DMS53 (cell line): ENCODE results near the gene STX7.
"Not testable (repeated sequence)": the region's sequence is repeated elsewhere in the genome, so short reads cannot be mapped to it uniquely, and the experiment has no call there.

Experiments used
- DNase-seq: peaks from one replicate; lab custom pipeline; 2025; lab: John Stamatoyannopoulos, UW

Gene STX7, protein sequence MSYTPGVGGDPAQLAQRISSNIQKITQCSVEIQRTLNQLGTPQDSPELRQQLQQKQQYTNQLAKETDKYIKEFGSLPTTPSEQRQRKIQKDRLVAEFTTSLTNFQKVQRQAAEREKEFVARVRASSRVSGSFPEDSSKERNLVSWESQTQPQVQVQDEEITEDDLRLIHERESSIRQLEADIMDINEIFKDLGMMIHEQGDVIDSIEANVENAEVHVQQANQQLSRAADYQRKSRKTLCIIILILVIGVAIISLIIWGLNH

DNA sequence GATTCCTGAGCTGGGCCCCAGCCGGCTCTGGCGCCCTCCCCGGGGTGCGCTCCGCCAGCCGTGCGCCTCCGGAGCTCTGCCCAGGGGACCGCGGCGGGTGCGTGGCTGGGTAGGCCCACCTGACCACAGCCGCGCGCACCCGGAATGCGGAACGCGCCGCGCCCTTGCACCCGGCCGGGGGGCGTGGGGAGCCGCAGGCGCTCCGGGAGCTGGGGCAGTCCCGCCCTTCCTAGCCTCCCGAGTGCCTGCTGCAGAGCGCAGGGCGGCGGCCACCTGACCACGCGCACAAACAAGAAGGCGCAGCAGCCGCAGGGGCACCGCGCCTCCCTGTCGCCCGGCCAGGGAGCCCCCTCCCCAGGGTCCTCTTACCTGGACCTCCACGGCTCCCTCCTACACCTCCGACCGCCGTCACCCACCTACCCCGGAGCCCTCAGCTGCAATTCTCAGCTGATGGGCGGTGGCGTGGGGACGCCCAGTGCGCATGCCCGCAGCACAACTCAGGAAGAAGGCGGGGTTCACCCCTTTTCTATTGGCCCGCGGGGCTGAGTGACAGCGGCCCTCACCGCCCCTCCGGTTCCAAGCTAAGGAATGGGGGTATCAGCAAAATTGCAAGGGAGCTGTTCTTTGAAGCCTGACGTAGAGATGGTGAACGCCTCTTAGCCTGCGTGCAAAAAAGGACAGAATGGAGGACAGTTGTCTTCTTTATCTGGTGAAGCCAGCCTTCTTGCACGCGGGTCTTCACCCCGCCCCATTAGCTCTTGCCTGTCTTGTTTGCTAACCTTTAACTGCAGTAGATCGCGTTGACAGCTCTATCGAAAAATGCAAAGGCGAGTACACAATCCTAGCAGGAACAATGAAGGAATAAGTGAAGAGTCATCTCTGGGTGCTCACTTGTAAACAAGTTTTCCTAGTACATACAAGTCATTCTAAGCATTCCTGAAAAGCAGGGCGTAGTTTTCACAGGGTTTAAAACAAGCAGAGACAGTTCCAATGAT, at the start of gene STX7:
Gene STX7 (minus strand): TSS at position 479 of the 995 bp plus-strand sequence. CDS start 9,586 bp downstream, outside the sequence.
- peak; percentile 87 for DNase-seq

DNA sequence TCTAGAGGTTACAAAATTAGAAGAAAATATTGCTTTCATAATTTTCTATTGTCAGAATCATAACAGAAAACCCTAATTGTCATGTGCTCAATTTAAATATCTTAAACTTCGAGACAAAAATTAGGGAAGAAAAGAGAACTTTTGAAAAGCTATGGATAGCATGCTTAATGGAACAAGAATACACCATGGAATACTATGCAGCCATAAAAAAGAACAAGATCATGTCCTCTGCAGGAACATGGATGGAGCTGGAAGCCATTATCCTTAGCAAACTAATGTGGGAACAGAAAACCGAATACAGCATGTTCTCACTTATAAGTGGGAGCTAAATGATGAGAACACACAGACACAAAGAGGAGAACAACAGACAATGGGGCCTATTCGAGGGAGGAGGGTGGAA, 47.2 kb upstream of the STX7 start:
- DNase-seq = not testable (repeated sequence)

DNA sequence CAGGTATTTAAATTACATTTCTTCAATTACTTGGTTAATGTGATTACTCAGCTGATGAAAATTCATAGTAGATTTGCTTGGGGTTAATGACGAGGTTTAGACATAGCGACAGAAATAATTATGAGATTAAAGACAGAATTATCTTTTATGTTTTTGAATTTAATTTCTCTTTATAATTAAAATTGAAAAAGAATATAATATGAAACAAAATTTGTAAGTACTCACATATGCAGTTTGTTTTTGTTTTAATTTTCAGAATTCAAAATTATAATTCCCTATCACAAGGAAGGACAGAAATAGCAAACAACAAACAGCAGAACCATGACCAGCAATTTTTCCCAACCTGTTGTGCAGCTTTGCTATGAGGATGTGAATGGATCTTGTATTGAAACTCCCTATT, 39.5 kb upstream of the STX7 start, which contains the start of gene TAAR8:
Gene TAAR8 (plus strand): TSS at position 301 of the 400 bp plus-strand sequence. CDS start 21 bp downstream, at position 322.
- DNase-seq = no peak

DNA sequence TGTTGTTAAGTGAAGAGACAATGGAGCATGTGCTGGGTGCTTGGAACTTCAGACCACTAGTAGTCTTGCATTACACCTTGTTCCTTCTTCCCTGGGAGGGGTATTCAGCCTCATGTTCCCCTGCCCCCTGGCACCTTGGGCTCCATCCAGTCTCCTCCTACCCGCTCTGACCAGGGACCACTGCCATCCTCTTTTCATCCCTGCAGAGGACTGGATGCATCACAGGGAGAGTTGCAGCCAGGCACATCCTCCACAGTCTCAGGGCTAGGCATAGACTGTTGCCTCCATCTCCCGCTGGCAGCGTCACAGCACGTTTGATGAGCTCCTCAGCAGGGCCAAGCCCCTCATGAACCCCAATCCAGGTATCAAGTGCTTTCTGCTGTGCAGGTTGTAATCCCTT, 38.3 kb upstream of the STX7 start:
- DNase-seq = no peak

DNA sequence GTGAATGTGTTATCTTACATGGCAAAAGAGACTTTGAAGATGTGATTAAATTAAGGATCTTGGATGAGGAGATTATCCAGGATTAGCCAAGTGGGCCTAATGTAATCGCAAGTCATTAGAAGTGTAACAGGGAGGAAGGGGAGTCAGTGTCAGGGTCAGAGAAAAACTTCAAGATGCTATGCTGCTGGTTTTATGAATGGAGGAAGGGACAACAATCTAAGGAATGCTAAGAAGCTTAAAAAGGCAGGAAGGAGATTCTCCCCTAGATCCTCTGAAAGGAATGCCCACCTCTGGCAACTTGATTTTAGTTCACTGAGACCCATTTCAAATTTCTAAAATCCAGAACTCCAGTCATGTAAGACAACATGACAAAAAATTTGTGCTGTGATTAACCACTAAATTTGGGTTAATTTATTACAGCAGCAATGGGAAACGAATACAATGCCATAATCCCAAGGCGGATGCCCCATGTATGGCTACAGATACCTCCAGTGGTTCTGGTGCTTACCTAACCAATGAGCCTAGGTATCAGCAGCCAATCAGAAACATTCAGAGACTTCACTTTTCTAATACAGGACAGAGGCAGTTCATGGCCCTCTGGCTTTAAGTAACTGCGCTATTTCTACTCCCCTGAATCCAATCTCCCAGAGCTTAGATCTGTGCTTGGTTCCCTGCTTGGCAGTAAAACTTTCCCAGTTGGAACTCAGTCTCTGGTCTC, 36.0 kb upstream of the STX7 start:
- DNase-seq = no peak

DNA sequence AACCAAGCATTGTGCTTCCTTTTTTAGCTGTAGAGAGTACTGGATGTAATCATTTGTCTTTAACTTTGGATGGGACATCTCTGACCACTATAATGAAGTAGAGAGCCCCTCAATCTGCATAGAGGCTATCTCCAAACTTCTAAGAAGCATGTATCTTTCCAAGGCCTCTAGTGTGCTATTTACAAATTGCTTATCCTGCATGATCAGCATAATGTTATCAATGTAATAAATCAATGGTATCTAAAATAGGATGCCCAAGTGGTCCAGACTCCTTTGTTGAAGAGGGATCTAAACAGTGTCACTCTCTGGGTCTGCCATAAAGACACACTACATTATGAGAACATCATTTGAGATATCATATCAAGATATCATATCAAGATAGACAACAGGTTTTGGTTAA, 31.9 kb upstream of the STX7 start:
- no peak for DNase-seq

DNA sequence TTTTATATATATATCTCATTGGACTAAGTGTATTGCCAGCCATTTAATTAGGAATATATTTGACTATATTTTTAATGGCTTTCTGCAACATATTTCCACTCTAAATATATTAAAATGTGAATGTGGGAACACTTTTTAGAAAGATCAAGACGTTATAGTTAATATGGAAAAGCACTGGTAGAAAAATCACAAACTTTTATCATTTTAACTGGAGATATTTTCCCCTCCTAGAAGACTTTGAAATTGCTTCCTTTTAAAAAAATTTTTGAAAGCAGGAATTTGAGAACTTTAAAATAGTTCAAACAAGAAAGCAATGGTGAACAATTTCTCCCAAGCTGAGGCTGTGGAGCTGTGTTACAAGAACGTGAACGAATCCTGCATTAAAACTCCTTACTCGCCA, 25.1 kb upstream of the STX7 start, which contains the start of gene TAAR9:
Gene TAAR9 (plus strand): TSS at position 301 of the 400 bp plus-strand sequence. CDS start 13 bp downstream, at position 314.
- DNase-seq = no peak

DNA sequence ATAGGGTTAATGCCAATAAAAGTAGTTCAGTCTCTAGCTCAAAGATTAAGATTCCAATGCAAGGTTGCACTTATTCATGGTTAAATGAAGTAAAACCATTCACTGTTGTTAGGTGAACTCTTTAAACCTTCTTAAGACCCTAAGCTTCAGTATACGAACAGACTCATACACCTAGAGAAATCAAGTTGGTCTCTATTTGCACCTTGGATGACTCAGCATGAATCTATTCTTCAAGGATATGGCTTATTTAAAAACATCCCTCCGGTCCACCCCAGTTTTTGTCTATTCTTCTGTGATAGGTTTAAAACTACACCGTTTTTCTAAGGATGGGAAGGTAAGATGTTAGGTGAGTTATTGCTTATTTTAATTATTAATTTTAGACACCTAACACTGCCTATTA, 24.2 kb upstream of the STX7 start:
- no peak for DNase-seq

DNA sequence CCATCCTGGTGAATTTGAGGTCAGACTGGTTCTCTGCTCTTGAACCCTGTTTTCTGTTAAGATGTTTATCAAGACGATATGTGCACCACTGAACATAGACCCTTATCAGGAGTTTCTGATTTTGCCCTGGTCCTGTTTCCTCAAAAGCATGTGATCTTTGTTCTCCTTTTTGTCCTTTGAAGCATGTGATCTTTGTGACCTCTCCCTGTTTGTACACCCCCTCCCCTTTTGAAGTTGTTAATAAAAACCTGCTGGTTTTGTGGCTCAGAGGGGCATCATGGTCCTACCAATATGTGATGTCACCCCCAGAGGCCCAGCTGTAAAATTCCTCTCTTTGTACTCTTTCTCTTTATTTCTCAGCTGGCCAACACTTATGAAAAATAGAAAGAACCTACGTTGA, 21.6 kb upstream of the STX7 start:
- not testable (repeated sequence) for DNase-seq

DNA sequence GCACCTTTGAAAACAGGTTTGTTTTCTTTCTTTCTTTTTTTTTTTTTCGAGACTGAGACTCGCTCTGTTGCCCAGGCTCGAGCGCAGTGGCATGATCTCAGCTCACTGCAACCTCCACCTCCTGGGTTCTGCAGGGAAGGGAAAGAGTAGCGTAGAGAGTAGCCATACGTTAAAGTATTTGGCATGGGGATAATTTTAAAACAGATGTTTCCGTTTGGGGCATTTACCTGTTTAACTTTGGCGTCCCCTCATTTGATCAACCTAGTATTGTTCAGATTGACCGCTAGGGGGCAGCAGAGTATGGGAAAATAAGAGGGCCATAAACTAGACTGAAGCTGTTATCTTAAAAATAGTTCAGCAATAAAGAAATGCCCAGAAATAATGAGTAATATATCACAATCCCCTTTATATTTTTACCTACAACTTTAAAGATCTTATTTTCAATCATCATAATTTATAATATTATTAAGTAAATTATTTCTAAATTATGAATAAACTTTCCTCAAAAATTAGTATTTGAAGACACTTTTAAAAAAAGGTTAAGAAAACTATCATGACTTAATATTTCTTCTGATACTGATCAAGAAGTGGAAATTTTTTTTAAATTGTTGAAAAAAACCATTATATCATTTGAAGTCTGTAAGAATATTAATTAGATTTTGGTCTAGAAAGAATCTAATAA, 17.5 kb upstream of the STX7 start:
- DNase-seq = peak; percentile 76

DNA sequence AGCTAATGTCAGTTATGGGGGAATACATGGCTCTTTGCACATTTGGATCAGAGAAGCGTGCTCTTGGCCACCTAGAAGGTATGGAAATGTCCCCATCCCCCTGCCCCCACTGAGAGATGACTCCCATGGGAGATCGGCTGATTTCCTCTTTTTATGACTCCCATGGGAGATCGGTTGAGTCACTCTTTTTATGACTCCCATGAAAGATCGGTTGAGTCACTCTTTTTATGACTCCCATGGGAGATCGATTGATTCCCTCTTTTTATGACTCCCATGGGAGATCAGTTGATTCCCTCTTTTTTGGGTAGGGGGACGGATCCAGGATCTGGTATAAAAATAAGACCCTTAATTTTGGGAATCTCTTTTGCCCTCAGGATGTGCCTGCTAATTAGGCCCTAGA, 14.9 kb upstream of the STX7 start:
- peak; percentile 3 for DNase-seq

DNA sequence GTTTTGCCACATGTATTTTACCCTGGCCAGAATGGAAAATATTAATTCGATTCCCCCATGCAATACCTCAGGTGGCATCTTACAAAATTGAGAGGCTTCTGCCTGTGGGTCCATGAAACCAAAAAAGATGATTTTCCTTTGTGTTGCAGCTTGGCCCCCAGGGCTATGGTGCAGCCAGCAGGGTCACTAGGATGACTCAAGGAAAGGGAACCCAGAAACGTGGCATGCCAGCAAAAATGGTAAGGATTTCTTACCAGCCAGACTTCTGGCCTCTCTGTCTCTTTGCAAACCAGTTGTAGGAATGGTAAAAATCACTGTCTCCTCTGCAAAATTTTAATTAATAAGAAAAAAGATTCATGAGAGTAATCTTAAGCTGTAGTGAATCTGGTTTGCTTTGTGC, 13.5 kb upstream of the STX7 start:
- DNase-seq = no peak

DNA sequence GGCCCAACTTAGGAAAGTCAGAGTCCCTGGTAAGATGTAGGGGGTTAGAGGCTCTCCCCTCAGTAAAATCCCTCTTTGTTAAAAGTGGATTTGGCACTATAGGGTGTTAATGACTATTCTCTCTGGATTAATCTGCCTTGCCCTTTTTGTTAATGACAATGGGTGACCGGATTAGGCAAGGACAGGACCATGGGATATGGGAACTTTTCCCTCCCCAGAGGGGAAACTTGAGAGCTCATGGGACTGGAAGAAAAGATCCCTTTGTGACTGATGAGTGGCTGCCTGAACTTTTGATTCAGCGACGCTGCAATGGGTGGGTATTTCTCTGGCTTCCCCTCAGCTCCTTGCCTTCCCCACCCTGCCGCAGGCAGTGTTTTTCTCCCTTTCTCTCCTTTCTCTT, 12.9 kb upstream of the STX7 start:
- DNase-seq = no peak

DNA sequence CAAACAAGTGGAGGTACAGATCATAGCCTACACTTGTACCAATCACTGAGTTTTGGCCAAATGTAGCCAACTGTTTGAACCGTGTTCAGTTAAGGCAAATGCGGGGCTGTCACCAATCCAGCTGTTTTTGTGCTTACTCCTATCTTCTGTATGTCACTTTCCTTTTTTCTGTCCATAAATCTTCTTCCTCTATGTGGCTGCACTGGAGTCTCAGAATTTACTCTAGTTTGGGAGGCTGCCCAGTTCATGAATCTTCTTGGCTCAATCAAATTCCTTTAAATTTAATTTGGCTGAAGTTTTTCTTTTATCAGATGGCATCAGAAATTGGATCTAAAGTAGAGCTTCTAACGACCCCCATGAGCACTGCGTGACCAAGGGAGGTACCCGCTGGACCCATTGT, 11.7 kb upstream of the STX7 start:
- no peak for DNase-seq

DNA sequence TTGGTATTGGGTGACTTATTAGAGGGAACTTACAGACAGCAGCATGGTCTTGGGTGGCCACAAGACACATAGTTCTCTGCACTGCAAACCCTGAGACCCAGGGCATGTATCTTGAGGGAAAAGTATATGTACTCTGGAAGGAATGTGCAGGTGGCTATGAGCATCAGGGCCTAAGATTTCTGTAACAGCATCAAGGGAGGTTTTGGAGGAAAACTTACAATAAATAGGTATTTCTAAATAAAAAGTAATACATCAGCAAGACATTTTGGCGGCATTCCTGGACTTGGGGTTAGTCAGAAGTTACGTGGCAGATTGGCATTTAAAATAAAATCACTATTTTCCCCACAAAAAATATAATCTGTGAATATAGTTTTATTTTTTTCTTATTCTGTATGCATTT, 8.0 kb upstream of the STX7 start:
- DNase-seq = no peak

DNA sequence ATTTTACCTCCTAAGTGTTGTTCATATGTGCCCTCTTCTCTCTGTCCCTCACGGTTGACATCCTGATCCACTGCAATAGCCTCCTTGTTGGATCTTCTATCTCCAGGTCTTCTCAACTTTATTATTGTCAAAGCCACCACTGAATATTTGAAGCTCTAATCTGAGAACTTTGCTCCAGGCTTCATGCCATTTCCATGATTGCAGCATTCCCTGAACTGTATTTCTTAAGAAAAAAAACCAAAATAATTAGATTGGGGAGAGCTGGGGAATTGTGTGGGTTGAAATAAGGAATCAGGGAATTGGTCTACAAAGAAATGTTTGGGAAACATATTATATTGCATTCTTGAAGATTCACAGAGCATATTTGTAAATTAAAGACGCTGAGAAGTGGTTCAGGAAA, 2.5 kb upstream of the STX7 start:
- no peak for DNase-seq

DNA sequence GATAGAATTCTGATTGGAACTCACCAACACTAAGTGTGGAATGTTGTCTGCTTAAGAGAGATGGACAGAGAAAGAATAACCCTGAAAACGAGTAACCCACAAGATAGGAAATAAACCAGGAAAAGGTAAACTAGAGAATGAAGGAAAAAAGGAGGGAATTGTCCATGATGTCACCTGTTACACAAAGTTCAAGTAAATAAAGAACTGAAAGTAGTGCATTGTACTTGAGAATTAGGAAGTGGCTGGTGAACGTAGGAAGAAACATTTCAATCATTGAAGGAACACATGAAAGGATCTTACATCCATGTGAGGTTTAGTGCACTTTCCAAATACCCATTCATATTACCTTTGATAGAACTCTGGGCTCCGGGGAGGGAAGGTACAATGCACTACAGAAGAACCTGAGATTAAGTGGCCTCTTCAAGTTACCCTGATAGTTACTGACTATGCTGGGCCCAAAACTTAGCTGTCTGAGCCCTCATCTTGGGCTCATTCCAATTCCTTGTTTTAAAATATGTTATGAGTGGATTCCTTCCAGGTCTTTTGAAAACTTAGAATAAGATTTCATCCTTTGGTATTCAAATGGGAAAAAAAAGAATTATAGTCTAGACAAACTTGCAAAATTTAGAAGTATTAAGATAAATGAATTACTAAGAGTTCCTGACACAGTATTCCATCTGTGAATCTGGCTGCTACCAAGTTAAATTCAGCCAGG, 1.1 kb upstream of the STX7 start:
- DNase-seq = no peak

DNA sequence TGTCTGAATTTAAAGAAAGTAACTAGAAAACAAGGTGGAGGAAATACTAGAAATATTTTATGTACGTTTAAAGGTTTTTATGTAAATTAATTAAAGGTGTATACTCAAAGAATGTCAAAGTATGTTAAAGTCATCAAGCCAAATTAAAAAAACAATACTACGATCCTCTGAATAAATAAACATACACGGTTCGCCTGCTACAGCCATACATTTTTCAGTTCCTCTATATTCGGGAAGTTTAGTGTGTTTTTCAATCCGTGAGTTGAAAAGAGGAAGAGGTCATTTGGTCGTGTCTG, 626 bp downstream of the STX7 start:
- DNase-seq = no peak

DNA sequence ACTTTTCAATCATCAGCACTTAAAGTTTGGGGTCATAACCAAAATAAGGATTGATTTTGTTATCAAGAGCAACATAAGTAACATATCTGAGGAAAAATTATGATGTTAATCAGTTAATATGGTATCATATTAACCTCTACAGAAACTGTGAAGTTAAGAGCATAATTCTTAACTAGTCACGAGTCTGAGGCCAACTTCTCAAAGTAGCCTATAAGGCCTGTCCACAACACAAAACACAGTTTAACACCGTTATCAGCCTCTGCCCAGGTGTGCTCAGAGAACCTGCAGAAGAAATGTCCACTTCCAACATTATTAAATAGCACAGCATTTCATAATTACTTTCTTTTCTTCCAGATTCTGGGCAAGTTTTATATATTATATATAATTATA, 1.1 kb downstream of the STX7 start:
- peak; percentile 4 for DNase-seq

DNA sequence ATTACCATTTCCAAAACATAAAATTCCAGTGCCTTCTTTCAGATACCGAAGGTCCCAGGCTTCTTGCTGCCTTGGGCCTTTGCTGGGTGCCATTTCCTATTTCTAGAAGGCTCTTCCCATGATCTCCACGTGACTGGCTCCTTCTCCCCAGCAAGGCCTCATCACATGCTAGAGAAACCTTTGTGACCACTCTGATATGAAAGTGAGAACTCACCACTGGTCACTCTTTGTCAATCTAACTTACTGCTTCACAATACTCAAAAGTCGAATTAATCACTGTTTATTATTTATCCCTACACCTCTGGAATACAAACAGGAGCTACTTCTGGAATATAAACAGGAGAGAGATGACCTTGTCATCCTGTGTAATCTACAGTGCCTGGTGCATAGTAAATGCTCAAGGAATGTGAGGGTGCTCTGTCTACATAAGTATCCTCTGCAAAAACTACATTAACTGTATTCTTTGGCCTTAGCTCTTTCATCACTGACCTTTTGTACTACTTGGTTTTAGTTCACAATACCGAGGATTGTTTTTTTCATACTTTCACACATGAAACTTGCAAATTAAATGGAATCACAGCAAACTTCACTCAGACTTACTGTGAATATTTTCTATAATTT, 1.6 kb downstream of the STX7 start:
- no peak for DNase-seq
